Measurements from ENCODE around the gene PTPRC.

The PTPRC gene

DNA sequence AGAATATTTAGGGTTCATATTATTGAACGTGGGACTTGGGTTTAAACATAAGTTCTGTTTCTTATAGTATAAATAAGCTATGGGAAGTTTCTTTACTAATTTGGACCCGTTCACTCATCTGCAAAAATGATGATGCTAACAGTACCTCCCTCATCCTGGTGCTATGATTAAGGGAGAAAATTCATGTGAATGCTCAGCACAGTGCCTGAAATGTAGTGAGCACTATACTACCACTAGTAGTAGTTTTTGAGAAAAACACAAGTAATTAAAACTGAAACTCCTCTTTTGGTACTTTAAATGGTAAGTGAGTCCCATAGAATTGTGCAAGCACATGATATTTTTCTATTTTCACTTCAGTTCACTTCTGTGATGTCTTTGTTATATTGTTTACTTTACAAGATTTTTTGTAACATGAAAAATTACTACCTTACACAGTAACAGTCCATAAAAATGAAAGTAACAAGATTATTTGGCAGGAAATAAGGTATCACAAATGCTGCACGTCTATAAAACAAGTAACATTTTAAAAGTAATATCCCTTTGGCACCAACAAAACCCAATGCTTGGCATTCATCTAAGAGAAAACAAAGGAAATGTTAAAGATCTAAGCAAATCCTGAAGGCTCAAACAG, 11.3 kb upstream of the PTPRC start:
- TF ChIP-seq, protein P1, sequence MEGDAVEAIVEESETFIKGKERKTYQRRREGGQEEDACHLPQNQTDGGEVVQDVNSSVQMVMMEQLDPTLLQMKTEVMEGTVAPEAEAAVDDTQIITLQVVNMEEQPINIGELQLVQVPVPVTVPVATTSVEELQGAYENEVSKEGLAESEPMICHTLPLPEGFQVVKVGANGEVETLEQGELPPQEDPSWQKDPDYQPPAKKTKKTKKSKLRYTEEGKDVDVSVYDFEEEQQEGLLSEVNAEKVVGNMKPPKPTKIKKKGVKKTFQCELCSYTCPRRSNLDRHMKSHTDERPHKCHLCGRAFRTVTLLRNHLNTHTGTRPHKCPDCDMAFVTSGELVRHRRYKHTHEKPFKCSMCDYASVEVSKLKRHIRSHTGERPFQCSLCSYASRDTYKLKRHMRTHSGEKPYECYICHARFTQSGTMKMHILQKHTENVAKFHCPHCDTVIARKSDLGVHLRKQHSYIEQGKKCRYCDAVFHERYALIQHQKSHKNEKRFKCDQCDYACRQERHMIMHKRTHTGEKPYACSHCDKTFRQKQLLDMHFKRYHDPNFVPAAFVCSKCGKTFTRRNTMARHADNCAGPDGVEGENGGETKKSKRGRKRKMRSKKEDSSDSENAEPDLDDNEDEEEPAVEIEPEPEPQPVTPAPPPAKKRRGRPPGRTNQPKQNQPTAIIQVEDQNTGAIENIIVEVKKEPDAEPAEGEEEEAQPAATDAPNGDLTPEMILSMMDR (IDR thresholded peaks at IDR 0.05; ENCODE audit: control extremely low read depth, extremely low read depth, low read depth, missing control alignments) = no peak
- DNase-seq (ENCODE audit: extremely low spot score) = no peak
- ChIA-PET CTCF (no interaction called here), POLR2A (no interaction called here)

GRCh38 chr1:198628067-198628455, 10.8 kb upstream of the PTPRC start:
- no peak for DNase-seq (ENCODE audit: extremely low spot score)
- POLR2A ChIA-PET = no interaction called here
- TF ChIP-seq, protein P1 (IDR thresholded peaks at IDR 0.05; ENCODE audit: control extremely low read depth, extremely low read depth, low read depth, missing control alignments) = no peak
- CTCF ChIA-PET = no interaction called here

GRCh38 chr1:198629610-198630009, 9.2 kb upstream of the PTPRC start:
- DNase-seq (ENCODE audit: extremely low spot score) = no peak
- ChIA-PET CTCF (no interaction called here), POLR2A (no interaction called here)
- TF ChIP-seq, protein P1 (IDR thresholded peaks at IDR 0.05; ENCODE audit: control extremely low read depth, extremely low read depth, low read depth, missing control alignments) = no peak

DNA sequence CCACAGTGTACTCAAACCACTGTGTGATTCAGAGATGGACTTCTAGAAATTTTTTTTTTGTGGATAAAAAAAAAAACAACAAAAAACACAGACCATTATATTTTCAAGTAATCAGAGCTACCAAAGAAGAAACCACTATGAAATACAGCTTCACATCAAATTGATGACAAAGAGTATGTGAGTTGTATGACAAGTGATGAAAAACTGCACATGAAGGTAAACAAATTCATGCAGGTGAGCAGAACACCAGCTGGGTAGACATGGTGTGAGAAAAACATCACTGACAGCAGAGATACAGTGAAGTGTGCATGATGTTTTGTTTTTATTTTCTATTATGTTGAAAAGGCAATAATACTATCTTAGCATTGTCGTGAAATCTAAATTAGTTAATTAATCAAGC, 8.0 kb upstream of the PTPRC start:
- no peak for DNase-seq (ENCODE audit: extremely low spot score)
- ChIA-PET POLR2A (no interaction called here), CTCF (interaction anchor here (1.2 to 1.6 kb wide), 2 partner anchors 8 to 11 kb away, joined by 4 to 7 read pairs; no protein-coding TSS in a partner anchor)
- TF ChIP-seq, protein P1 (IDR thresholded peaks at IDR 0.05; ENCODE audit: control extremely low read depth, extremely low read depth, low read depth, missing control alignments) = no peak

DNA sequence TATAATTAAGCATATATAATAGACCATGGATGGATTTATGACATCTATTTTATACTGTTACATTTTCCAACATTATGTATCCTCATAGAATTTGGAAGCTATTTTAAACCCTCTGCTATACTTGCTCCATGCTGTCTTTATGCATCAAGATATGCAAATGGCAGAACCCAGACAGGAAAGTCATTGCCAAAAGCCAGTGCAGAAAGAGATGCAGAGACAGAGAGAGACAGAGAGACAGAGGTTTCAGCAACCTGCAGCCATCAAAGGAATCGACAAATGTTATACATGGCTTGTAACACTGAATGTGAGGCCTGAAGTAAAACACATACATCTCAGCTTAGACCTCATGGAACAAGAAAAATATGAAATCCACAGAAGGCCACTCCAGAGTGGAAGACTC, 7.5 kb upstream of the PTPRC start:
- TF ChIP-seq, protein P1 (IDR thresholded peaks at IDR 0.05; ENCODE audit: control extremely low read depth, extremely low read depth, low read depth, missing control alignments) = no peak
- POLR2A ChIA-PET = no interaction called here
- no peak for DNase-seq (ENCODE audit: extremely low spot score)
- CTCF ChIA-PET = interaction anchor here (1.2 to 1.6 kb wide), 2 partner anchors 9 to 11 kb away, joined by 4 to 7 read pairs; no protein-coding TSS in a partner anchor

DNA sequence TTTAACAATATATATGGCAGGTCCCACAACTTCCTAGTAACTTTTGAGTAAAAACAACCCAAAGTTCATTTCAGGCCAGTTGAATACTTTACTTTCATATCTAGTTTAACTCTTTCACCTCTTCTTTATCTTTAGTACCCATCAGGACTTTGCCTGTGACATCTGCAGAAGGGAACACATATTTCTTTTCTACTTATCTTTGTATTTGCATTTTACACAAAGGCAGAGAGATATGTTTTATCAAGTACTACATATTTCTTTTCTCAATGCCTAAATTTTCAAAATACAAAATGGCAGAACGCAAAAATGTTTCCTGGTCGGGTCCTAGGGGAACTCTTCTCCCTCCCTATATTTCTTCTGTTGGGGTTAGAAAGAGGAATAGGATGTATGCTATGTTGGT, 6.8 kb upstream of the PTPRC start:
- TF ChIP-seq, protein P1 (IDR thresholded peaks at IDR 0.05; ENCODE audit: control extremely low read depth, extremely low read depth, low read depth, missing control alignments) = no peak
- ChIA-PET CTCF (interaction anchor here (1.6 kb wide), 1 partner anchor 12 kb away, joined by 7 read pairs; no protein-coding TSS in a partner anchor), POLR2A (no interaction called here)
- DNase-seq (ENCODE audit: extremely low spot score) = no peak
